ENCODE data around the gene ATG10.
A peak's percentile ranks its signal among the peaks of the same experiment; 100 is the strongest.
"Not testable (repeated sequence)": the region's sequence is repeated elsewhere in the genome, so short reads cannot be mapped to it uniquely, and the experiment has no call there.

Gene ATG10

DNA sequence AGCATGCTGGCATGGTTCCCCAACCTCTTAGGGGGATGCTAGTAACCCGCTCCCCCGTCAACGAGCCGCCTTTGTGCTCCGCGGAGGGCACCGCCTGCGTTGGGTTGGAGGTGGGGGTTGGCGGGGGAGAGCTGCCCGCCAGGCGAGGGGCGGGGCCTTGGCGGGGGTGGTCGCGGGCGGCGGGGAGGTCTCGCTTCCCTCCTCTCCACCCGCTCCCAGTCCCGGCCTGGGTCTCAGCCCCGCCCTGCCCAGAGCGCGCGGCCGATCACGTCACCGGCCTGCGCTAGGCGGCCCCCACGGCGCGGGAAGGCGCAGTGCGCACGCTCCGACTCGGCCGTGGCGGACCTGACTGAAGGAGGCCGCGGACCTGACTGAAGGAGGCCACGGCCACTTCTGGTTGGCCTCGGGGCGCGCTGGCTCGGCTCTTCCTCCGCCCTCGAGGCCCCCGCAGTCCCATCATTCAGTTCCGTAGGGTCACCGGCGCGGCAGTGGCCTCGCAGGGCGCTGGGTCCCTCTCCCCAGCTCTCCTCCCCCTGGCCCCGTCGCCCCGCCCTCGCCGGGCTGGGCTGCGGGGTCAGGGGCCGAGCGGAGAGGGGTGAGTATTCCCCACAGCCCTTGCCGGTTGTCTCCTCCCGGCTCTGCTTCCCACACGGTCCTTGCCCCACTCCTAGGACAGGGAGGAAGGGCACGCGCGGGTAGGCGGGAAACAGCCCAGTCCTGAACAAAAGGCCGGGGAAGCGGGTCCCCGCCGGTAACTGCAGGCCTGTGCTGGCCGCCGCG, at the start of gene ATG10:
ATG10 (plus strand) TSS at position 312 of the 780 bp plus-strand sequence. CDS start 15,548 bp downstream, outside the sequence.
- DNase-seq = peak; percentile 89 to 91

DNA sequence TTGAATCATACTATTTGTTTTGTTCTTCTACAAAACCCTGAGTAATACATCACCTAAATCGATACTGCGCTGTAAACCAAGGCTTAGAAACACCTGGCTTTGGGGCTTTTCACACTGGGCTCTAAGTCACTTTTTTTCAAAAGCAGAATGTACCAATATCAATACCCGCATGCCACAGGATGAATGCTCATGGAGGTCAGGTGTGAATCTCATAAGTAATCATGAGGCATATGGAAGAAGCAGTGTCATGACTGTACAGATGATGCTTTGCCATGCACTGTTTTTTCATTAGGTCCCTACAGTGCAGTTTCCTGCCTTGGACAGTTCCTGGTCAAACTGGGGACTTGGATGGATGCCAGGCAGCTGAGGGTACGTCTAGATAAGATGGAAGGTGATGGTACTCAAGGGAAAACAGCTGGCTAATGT, 49.0 kb upstream of the ATG10 start:
- no peak for DNase-seq

- no peak for DNase-seq
Measured at GRCh38 chr5:81924442-81924841, 47.4 kb upstream of the ATG10 start.

GRCh38 chr5:81925009-81925408, 46.8 kb upstream of the ATG10 start:
- no peak for DNase-seq

GRCh38 chr5:81925981-81926380, 45.8 kb upstream of the ATG10 start:
- no peak for DNase-seq

- DNase-seq = no peak
Measured at GRCh38 chr5:81936066-81936465, 35.8 kb upstream of the ATG10 start.

DNA sequence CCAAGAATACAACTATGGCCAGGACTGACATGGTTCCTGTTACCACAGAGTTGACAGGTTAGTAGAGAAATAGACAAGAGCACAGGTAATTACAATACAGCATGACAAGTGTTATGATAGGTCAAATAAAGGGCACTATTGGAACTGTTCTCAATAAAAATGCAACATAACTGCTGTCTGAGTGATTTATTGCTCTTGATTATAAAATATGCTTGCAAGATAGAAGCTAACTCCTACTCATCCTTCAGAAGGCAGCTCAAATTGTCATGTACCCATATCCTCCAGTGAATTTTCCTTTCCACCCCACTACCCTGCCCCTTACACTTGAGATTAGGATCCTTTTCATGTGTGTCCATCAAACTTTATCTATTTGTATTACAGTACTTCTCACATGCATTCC, 35.1 kb upstream of the ATG10 start:
- no peak for DNase-seq

- no peak for DNase-seq
Measured at GRCh38 chr5:81942746-81943145, 29.1 kb upstream of the ATG10 start.

- no peak for DNase-seq
Measured at GRCh38 chr5:81948349-81948748, 23.5 kb upstream of the ATG10 start.

- no peak for DNase-seq
Measured at GRCh38 chr5:81949462-81949861, 22.4 kb upstream of the ATG10 start.

DNA sequence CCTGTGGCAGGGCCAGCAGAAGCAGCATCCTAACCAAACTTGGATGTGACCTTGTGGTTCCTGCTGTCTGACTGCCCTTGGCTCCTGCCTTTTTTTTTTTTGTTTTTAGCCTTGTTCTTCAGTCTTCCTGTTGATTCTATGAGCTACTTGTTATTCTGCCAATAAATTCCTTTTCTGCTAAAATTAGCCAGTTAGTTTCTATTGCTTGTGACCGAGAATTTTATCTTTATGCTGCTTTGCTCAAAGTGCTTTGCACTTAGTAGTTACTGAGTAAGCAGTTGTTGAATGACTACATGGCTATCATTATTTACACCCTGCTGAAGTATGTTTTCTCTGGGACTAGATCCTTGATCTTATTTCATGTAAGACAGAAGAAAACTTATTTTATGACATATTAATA, 20.8 kb upstream of the ATG10 start:
- DNase-seq = no peak

DNA sequence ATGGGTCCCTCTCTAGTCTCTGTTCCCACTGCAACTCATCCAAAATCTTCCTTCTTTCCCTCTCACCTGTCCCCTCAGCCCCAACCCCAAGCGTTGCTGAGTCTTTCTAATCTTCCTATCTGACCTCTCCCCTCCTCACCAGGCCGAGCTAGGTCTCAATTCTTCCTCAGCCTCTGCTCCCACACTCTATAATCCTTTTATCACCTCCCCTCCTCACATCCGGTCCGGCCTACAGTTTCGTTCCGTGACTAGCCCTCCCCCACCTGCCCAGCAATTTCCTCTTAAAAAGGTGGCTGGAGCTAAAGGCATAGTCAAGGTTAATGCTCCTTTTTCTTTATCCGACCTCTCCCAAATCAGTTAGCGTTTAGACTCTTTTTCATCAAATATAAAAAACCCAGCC, 17.0 kb upstream of the ATG10 start:
- DNase-seq = not testable (repeated sequence)

DNA sequence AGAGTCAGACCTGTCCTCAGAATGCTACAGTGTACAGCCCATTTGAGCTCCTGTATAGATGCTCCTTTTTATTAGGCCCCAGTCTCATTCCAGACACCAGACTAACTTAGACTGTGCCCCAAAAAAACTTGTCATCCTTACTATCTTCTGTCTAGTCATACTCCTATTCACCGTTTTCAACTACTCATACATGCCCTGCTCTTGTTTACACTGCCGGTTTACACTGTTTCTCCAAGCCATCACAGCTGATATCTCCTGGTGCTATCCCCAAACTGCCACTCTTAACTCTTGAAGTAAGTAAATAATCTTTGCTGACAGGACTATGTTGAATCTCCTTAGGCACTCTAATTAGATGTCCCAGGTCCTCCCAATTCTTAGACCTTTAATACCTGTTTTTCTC, 13.7 kb upstream of the ATG10 start:
- not testable (repeated sequence) for DNase-seq

GRCh38 chr5:81961651-81962440, 10.0 kb upstream of the ATG10 start:
- DNase-seq = no peak

DNA sequence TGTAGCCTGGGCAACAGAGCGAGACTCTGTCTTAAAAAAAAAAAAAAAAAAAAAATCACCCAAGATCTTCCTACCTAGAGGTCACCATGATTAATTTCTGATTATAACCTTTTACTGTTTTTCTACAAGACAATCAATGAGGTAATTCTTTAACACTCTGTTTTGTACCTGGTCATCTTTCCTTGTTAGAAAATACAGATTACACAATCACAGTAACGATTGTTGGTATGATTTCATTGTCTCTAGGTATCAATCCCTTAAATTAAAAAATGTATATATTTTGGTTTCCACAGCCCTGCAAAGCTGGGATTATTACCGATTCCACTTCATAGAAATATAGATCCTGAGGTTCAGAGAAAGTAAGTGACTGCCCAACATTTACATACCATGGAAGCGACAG, 8.3 kb upstream of the ATG10 start:
- no peak for DNase-seq

DNA sequence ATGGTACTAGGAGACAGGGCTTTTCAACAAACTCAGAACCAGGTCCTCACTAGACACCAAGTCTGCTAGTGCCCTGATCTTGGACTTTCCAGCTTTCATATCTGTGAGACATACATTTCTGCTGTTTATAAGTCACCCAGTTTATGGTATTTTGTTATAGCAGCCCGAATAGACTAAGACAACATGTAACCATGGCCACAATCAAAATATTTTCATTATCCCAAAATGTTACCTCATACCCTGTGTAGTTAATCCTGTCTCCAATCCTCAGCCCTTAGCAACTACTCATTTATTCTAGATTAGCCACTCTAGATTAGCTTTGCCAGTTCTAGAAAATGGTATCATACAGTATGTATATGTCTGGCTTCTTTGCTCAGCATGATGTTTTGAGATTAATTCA, 6.3 kb upstream of the ATG10 start:
- DNase-seq = no peak

- no peak for DNase-seq
Measured at GRCh38 chr5:81969226-81969625, 2.6 kb upstream of the ATG10 start.

GRCh38 chr5:81969912-81970311, 1.9 kb upstream of the ATG10 start:
- DNase-seq = no peak

DNA sequence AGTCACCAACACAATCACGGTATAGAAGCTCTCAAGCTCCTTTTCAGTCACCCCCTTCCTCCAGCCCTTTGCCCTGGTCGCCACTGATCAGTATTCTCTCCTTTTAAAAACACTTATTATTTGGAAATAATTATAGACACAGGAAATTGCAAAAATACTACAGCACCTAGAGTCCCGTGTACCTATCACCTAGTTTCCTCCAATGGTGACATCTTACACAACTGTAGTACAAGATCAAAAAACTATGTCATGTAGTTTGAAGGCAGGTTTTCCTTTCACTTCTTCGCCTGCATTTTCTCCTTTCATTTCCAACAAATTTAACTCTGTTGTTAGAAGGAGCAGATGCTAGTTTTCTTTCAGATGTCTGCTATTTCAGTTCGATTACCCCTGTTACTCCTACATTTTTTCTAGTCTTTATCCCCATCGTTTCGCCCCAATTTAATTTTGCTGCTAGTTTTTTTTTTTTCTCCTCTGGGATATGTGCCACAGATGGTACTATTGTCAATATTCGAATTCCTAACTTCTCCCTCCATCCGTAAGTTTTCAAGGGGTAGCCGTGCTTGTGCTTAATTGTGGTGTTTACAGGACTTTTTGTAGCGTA, 612 bp upstream of the ATG10 start:
- peak in 1 of 2 donors; percentile 68 for DNase-seq

- DNase-seq = peak in 1 of 2 donors; percentile 60
Measured at GRCh38 chr5:81972492-81972783, 615 bp downstream of the ATG10 start.

- DNase-seq = no peak
Measured at GRCh38 chr5:81980160-81980559, 8.3 kb downstream of the ATG10 start.

GRCh38 chr5:81980598-81981260, 8.9 kb downstream of the ATG10 start:
- no peak for DNase-seq

DNA sequence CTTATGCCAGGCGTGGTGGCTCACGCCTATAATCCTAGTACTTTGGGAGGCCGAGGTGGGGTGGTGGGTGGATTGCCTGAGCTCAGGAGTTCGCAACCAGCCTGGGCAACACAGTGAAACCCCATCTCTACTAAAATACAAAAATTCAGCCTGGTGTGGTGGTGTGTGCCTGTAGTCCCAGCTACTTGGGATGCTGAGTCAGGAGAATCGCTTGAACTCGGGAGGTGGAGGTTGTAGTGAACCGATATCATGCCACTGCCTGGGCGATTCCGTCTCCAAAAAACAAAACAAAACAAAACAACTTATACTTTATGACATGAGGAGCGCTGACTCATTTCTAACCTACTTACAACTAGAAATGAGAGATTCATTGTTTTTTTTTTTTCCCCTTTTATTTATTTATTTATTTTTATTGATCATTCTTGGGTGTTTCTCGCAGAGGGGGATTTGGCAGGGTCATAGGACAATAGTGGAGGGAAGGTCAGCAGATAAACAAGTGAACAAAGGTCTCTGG, 10.4 kb downstream of the ATG10 start:
- DNase-seq = not testable (repeated sequence)
